ENCODE measurements around the gene PDE3A.

Gene PDE3A

DNA sequence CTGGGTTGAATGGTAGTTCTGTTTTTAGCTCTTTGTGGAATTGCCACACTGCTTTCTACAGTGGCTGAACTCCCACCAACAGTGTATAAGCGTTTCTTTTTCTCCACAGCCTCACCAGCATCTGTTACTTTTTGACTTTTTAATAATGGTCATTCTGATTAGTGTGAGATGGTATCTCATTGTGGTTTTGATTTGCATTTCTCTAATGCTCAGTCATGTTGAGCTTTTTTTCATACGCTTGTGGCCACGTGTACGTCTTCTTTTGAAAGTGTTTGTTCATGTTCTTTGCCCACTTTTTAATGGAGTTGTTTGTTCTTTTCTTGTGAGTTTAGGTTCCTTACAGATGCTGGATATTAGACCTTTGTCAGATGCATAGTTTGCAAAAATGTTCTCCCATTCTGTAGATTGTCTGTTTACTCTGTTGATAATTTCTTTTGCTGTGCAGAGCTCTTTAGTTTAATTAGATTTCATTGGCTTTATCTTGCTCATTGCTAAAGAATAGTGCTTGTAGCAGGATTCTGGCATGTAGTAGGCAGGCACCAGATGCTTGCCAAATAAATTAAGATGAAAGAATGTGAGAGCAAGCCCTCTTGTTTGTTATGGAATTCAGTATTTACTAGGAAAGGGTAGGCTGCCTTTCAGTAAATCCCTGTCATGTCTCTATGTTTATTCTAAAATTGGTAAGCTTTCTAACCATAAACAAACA, 86.8 kb downstream of the PDE3A start:
- H3K27ac ChIP-seq, result no peak overlapping the region
- TF ChIP-seq ZFX (IDR thresholded peaks at IDR 0.05), result no peak
- TF ChIP-seq, protein P1, sequence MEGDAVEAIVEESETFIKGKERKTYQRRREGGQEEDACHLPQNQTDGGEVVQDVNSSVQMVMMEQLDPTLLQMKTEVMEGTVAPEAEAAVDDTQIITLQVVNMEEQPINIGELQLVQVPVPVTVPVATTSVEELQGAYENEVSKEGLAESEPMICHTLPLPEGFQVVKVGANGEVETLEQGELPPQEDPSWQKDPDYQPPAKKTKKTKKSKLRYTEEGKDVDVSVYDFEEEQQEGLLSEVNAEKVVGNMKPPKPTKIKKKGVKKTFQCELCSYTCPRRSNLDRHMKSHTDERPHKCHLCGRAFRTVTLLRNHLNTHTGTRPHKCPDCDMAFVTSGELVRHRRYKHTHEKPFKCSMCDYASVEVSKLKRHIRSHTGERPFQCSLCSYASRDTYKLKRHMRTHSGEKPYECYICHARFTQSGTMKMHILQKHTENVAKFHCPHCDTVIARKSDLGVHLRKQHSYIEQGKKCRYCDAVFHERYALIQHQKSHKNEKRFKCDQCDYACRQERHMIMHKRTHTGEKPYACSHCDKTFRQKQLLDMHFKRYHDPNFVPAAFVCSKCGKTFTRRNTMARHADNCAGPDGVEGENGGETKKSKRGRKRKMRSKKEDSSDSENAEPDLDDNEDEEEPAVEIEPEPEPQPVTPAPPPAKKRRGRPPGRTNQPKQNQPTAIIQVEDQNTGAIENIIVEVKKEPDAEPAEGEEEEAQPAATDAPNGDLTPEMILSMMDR (conservative IDR thresholded peaks at IDR 0.05), result no peak

DNA sequence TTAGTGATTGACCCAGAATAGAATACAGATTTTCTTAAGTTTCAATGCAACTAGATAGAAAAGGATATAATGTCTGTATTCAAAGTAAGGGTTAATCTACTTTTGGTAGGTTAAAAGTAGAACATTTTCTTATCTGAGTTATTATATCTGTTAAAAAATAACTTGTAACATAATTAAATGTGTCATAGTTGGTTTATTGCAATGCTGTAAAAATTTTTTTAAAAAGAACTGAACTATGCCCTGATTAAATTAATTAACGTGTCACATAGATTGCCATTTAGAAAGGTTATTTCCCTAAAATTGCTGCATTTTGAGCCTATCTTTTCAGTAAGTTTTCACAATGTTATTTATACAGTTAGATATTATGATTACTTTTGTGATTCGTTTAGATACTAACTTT, 89.2 kb downstream of the PDE3A start:
- TF ChIP-seq, protein P1 (conservative IDR thresholded peaks at IDR 0.05), result no peak
- no peak for TF ChIP-seq ZFX (IDR thresholded peaks at IDR 0.05)
- no peak overlapping the region for H3K27ac ChIP-seq

DNA sequence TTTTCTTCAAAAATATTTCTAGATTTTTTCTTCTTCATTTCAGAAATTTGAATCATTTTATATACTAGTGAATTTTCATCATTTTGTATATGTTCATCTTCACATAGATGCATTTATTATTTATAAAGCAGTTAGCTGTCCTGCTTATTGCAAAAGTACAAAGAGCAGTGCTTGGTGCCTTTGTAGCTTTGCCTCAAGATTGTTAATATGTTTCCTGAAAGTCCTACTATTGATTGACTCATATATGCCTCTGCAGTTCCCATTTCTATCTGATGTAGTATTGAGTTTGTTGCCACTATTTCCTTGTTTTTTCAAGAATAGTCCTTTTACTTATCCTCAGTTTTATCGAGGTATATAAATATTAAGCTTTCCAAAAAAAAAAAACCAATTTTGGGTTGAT, 89.7 kb downstream of the PDE3A start:
- no peak for TF ChIP-seq ZFX (IDR thresholded peaks at IDR 0.05)
- TF ChIP-seq, protein P1 (conservative IDR thresholded peaks at IDR 0.05), result no peak
- H3K27ac ChIP-seq, result no peak overlapping the region

DNA sequence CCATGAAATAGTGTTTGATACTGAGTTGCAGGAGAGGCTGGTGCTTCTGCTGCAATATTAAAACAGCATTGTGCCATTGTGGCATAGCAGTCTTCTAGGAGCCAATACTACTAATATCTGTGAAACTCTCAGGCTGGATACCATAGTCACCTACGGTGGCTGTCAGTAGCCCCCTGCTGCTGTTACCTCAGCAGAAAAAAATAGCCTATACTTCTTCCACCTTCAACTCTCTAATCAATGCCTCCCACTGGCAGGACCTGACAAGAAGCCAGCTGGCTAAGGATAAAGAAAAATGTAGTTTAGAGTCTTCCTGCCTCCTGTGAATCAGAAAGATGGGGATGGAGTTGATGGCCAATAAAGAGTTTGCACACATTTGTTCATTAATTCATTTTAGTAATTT, 91.6 kb downstream of the PDE3A start:
- TF ChIP-seq ZFX (IDR thresholded peaks at IDR 0.05), result no peak
- TF ChIP-seq, protein P1 (conservative IDR thresholded peaks at IDR 0.05), result no peak
- no peak overlapping the region for H3K27ac ChIP-seq

DNA sequence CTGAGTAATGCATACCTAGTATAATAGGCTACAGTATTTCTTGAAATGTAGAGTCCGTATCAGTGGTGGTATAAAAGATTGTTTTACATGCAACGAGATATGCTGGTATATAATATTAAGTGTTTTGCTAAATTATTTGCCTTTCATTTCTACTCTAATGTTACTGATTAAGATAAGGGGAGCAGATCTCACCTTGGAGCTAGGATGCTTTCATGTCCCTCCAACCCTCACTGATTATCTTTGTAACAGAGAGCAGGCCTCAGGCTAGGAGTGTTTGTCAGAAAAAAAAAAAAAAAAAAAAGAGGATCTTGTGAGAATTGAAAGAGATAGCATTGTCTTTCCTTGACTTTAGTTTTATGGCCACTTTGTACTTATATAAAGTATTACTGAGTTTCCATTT, 92.6 kb downstream of the PDE3A start:
- no peak for TF ChIP-seq ZFX (IDR thresholded peaks at IDR 0.05)
- TF ChIP-seq, protein P1 (conservative IDR thresholded peaks at IDR 0.05), result no peak
- H3K27ac ChIP-seq, result no peak overlapping the region

DNA sequence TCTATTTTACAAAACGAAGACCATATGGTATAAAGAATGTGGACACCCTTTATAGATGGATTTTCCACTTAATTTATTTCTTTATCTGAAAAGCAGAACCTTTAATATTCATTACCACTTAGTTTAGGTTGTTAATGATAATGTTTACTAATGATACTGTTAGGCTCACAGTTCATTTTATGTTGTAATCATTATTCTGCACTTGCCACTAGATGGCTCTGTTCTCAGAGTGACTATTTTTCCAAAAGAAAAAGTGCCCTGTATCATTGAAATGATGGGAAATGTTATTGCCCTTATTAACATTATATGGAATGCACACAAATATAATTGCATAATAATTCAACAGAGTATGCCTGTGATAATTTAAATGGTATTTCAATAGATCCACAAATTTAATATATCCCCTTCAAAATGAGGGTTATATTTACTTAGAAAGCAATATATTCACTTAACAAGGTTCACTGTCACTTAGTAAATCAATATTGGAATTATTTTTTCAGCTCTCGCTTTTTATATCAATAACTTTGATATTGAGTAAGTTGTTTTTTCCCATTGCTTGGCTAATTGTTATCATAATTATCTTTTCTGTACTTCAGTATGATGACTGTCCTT, 95.7 kb downstream of the PDE3A start:
- no peak overlapping the region for H3K27ac ChIP-seq
- TF ChIP-seq, protein P1 (conservative IDR thresholded peaks at IDR 0.05), result peak; percentile 86
- no peak for TF ChIP-seq ZFX (IDR thresholded peaks at IDR 0.05)

DNA sequence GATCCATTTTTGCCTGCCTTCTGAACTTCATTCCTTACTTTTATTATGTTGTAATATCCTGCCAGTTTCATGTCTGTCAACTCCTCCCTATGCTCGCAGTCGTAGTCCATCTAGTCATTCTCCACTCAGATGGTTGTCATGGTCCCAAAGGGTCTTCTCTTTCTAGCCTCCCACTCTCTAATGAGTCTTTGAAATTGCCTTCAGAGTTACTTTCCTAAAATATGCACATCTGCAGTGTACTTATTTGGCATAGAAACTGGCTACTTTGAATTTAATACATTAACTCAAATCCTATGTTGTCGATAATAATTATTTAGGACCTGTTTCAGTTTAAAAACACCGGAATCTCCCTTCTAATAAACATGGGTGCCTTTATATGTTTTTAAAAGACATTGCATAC, 101.0 kb downstream of the PDE3A start:
- no peak overlapping the region for H3K27ac ChIP-seq
- TF ChIP-seq, protein P1 (conservative IDR thresholded peaks at IDR 0.05), result no peak
- no peak for TF ChIP-seq ZFX (IDR thresholded peaks at IDR 0.05)
